Astrocyte (in vitro differentiated cells and primary cell): Measurements from ENCODE around the gene WIPI1. TPM values are rescaled to one million over a fixed set of nuclear protein-coding genes. Genes with fewer than 3 reads are reported as not detected.

Experiments used
- DNase-seq: peaks from one replicate; pipeline ENCODE4 v3.0.0-alpha.2; 2010; ENCODE audit warnings: low read depth
- FAIRE-seq: peaks from 2 replicates; lab custom pipeline; 2011; peaks lifted over from hg19 to GRCh38; lab: Jason Lieb, UNC
- H2AFZ ChIP-seq: 2 replicates; pipeline ENCODE4 v1.6.0; 2012; ENCODE audit warnings: low read depth, low read length, inconsistent platforms
- H3K27ac ChIP-seq: 2 replicates; pipeline ENCODE4 v1.5.1; 2011; ENCODE audit warnings: low read depth, low read length, inconsistent platforms
- H3K27me3 ChIP-seq: 2 replicates; pipeline ENCODE4 v1.6.0; 2011; ENCODE audit warnings: low read length, inconsistent platforms; ENCODE audit not compliant: insufficient read depth
- H3K36me3 ChIP-seq: 2 replicates; pipeline ENCODE4 v1.5.1; 2011; ENCODE audit warnings: low read length, inconsistent platforms; ENCODE audit not compliant: insufficient read depth
- H3K4me1 ChIP-seq: 2 replicates; pipeline ENCODE4 v1.5.1; 2011; ENCODE audit warnings: low read length, inconsistent platforms; ENCODE audit not compliant: insufficient read depth
- H3K4me2 ChIP-seq: 2 replicates; pipeline ENCODE4 v1.6.0; 2012; ENCODE audit warnings: low read length, inconsistent platforms
- H3K4me3 ChIP-seq: 2 replicates; pipeline ENCODE4 v1.5.1; 2011; ENCODE audit warnings: low read depth, mild to moderate bottlenecking, low read length, inconsistent platforms; ENCODE audit not compliant: insufficient read depth
- H3K79me2 ChIP-seq: 2 replicates; pipeline ENCODE4 v1.6.0; 2012; ENCODE audit warnings: mild to moderate bottlenecking, low read length, inconsistent platforms; ENCODE audit not compliant: insufficient read depth
- H3K9ac ChIP-seq: 2 replicates; pipeline ENCODE4 v1.6.0; 2012; ENCODE audit warnings: mild to moderate bottlenecking, low read length, inconsistent platforms
- H3K9me3 ChIP-seq: 2 replicates; pipeline ENCODE4 v1.5.1; 2012; ENCODE audit warnings: low read depth, mild to moderate bottlenecking, low read length, inconsistent platforms; ENCODE audit not compliant: insufficient read depth
- H4K20me1 ChIP-seq: 2 replicates; pipeline ENCODE4 v1.6.0; 2012; ENCODE audit warnings: low read length, inconsistent platforms; ENCODE audit not compliant: insufficient read depth
- H3K27ac Mint-ChIP-seq: one replicate; pipeline ENCODE4 v1.8.0; 2021; ENCODE audit warnings: mild to moderate bottlenecking, mixed read lengths; ENCODE audit not compliant: unreplicated experiment
- H3K27me3 Mint-ChIP-seq: one replicate; pipeline ENCODE4 v1.8.0; 2021; ENCODE audit warnings: low read depth, mixed read lengths; ENCODE audit not compliant: unreplicated experiment
- H3K36me3 Mint-ChIP-seq: one replicate; pipeline ENCODE4 v1.8.0; 2021; ENCODE audit warnings: low read depth, mixed read lengths; ENCODE audit not compliant: unreplicated experiment
- H3K4me1 Mint-ChIP-seq: one replicate; pipeline ENCODE4 v1.8.0; 2021; ENCODE audit warnings: low read depth, mixed read lengths; ENCODE audit not compliant: unreplicated experiment
- H3K4me3 Mint-ChIP-seq: one replicate; pipeline ENCODE4 v1.8.0; 2021; ENCODE audit warnings: mild to moderate bottlenecking, moderate library complexity, mixed read lengths; ENCODE audit not compliant: unreplicated experiment
- H3K9me3 Mint-ChIP-seq: one replicate; pipeline ENCODE4 v1.8.0; 2021; ENCODE audit warnings: mild to moderate bottlenecking, mixed read lengths; ENCODE audit not compliant: unreplicated experiment
- CTCF ChIP-seq: IDR thresholded peaks from 2 replicates; pipeline ENCODE4 v1.5.1; 2011; ENCODE audit warnings: low read depth, mild to moderate bottlenecking, inconsistent platforms, low read length, moderate library complexity; ENCODE audit not compliant: insufficient read depth
- EZH2 ChIP-seq: IDR thresholded peaks from 2 replicates; pipeline ENCODE4 v1.6.1; 2012; ENCODE audit warnings: mild to moderate bottlenecking, low read length, inconsistent platforms; ENCODE audit not compliant: insufficient read depth
- total RNA-seq: library from RNA; stranded (reverse); gene quantifications from 2 replicates; pipeline ENCODE4 v1.2.1, GENCODE V29; 2021

The WIPI1 gene
- total RNA-seq, 1 donor from 2014 or later, result 83.5 TPM

GRCh38 chr17:68457539-68458259 is 403 bp upstream of the WIPI1 start:
- H3K27ac ChIP-seq, result peak overlapping the region; percentile 61
- peak overlapping the region; percentile 94 for H3K4me2 ChIP-seq
- peaks cover 2% of the 10 kb centered on the region for H3K36me3 ChIP-seq
- FAIRE-seq (no peak), DNase-seq (peak; percentile 93)
- H3K4me3 Mint-ChIP-seq, result peak overlapping the region; percentile 87
- H3K4me1 Mint-ChIP-seq, result peaks cover 23% of the 10 kb centered on the region
- no peaks in the 10 kb centered on the region for H3K27me3 Mint-ChIP-seq
- H2AFZ ChIP-seq, result peak overlapping the region; percentile 35
- H3K4me1 ChIP-seq, result peaks cover 19% of the 10 kb centered on the region
- H3K9me3 Mint-ChIP-seq, result no peaks in the 10 kb centered on the region
- no peaks in the 10 kb centered on the region for H3K9me3 ChIP-seq
- H3K4me3 ChIP-seq, result peak overlapping the region; percentile 67
- peaks cover 33% of the 10 kb centered on the region for H4K20me1 ChIP-seq
- peaks cover 30% of the 10 kb centered on the region for H3K79me2 ChIP-seq
- TF ChIP-seq CTCF (no peak), EZH2 (no peak)
- H3K27ac Mint-ChIP-seq, result peak overlapping the region; percentile 90
- peak overlapping the region; percentile 80 for H3K9ac ChIP-seq
- H3K27me3 ChIP-seq, result peaks cover 8% of the 10 kb centered on the region
- H3K36me3 Mint-ChIP-seq, result peaks cover 4% of the 10 kb centered on the region

DNA sequence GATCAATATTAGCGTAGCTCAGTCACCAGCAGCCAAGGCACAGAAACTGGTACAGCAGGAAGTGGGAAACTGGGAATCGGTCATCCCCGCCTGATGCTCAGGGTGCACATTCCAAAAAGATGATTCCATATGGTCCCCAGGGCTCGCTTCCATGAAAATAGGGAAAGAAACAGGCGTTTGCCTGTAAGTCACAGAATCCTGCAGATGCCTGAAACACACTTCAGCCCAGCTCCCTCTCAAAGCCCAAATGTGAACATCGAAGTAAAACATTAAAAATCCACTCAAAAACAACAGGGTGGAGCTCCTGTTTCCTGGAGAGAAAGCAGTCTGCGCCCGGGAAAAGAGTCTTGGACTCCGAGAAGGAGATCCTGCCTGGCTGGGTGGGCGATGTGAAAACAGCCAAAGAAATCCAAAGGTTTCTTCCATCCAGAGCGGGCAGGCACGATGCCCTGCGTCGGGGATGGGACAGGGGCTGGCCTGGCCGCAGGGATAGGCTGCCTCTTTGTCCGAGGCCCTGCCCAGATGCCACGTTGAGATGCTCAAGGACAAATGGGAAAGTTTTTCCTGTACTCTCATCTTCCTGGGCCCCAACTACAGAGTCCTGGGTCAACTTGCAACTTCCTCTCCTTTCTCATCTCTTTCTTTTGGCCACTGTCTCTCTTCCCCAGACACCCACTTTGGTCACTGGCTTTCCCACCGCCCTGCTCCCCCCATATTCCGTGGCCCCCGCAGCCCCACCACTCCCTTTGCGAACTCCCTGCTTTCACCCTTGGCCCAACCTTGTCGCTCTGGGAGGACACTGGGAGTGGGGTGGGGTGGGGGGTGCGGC is 743 bp downstream of the WIPI1 start:
- H3K79me2 ChIP-seq, result peaks cover 31% of the 10 kb centered on the region
- H4K20me1 ChIP-seq, result peaks cover 39% of the 10 kb centered on the region
- peak overlapping the region; percentile 92 for H3K4me2 ChIP-seq
- peaks cover 2% of the 10 kb centered on the region for H3K36me3 ChIP-seq
- H3K9me3 Mint-ChIP-seq, result no peaks in the 10 kb centered on the region
- DNase-seq (peak; percentile 89), FAIRE-seq (no peak)
- H3K36me3 Mint-ChIP-seq, result peaks cover 5% of the 10 kb centered on the region
- no peaks in the 10 kb centered on the region for H3K27me3 Mint-ChIP-seq
- peak overlapping the region; percentile 84 for H3K4me3 ChIP-seq
- TF ChIP-seq CTCF (no peak), EZH2 (no peak)
- peak overlapping the region; percentile 43 for H2AFZ ChIP-seq
- peaks cover 8% of the 10 kb centered on the region for H3K27me3 ChIP-seq
- peak overlapping the region; percentile 91 for H3K27ac ChIP-seq
- H3K4me1 ChIP-seq, result peaks cover 19% of the 10 kb centered on the region
- H3K9ac ChIP-seq, result peak overlapping the region; percentile 97
- peak overlapping the region; percentile 100 for H3K27ac Mint-ChIP-seq
- H3K9me3 ChIP-seq, result no peaks in the 10 kb centered on the region
- H3K4me3 Mint-ChIP-seq, result peak overlapping the region; percentile 99
- peaks cover 23% of the 10 kb centered on the region for H3K4me1 Mint-ChIP-seq
